HepG2 (cell line): ENCODE results near the gene SNX18.

Source experiments
- CCAR2 ChIP-seq: fragments of 200-400 bp; formaldehyde crosslinking; optimal IDR thresholded peaks from 2 replicates; pipeline ENCODE3; 2018; ENCODE audit warnings: low read depth, mild to moderate bottlenecking, low read length, moderate library complexity
- MYC ChIP-seq: sonication (generic); formaldehyde crosslinking; IDR thresholded peaks from 2 replicates; pipeline ENCODE4 v1.9.0; 2021; ENCODE audit warnings: missing genetic modification reagents, borderline replicate concordance
- POLR2AphosphoS5 ChIP-seq: IDR thresholded peaks from 2 replicates; pipeline ENCODE4 v1.6.1; 2012; ENCODE audit warnings: low read depth, low read length
- ZNF331 ChIP-seq: sonication (generic); formaldehyde crosslinking; IDR thresholded peaks from 2 replicates; pipeline ENCODE4 v1.4.0; 2020; ENCODE audit warnings: missing genetic modification reagents
- TF ChIP-seq, protein P1 (sequence below): sonication (generic); formaldehyde crosslinking; IDR thresholded peaks from 2 replicates; pipeline ENCODE4 v1.9.0; 2021; ENCODE audit warnings: missing genetic modification reagents, mild to moderate bottlenecking, borderline replicate concordance
- TF ChIP-seq, protein P2 (sequence below): sonication (generic); formaldehyde crosslinking; IDR thresholded peaks from 2 replicates; pipeline ENCODE4 v1.5.0; 2020; ENCODE audit warnings: mild to moderate bottlenecking, missing genetic modification reagents, moderate library complexity
- TF ChIP-seq, protein P3 (sequence below): conservative IDR thresholded peaks from 2 replicates; pipeline ENCODE4 v1.6.1; 2018; ENCODE audit warnings: missing genetic modification reagents

DNA sequence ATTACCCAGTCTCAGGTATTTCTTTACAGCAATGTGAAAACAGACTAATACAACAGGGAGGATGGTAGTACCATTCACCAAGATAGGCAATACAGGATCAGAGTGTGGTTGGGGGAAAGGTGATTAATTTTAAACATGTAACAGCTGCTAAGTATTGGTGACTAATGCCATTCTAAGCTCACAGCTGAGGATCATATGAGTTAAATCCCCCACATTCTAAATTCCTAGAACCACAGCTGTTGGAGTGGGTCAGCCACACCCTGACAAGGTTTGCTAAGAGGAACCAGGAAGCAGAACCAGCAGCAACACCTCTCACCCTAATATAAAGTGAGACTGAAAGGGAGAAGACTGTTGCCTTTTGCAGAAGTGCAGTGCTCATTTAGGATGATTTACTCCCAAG, 37.3 kb upstream of the SNX18 start:
- TF ChIP-seq POLR2AphosphoS5: no peak
- TF ChIP-seq, protein P1, sequence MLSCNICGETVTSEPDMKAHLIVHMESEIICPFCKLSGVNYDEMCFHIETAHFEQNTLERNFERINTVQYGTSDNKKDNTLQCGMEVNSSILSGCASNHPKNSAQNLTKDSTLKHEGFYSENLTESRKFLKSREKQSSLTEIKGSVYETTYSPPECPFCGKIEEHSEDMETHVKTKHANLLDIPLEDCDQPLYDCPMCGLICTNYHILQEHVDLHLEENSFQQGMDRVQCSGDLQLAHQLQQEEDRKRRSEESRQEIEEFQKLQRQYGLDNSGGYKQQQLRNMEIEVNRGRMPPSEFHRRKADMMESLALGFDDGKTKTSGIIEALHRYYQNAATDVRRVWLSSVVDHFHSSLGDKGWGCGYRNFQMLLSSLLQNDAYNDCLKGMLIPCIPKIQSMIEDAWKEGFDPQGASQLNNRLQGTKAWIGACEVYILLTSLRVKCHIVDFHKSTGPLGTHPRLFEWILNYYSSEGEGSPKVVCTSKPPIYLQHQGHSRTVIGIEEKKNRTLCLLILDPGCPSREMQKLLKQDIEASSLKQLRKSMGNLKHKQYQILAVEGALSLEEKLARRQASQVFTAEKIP (CRISPR knock-in tag): no peak
- TF ChIP-seq, protein P2, sequence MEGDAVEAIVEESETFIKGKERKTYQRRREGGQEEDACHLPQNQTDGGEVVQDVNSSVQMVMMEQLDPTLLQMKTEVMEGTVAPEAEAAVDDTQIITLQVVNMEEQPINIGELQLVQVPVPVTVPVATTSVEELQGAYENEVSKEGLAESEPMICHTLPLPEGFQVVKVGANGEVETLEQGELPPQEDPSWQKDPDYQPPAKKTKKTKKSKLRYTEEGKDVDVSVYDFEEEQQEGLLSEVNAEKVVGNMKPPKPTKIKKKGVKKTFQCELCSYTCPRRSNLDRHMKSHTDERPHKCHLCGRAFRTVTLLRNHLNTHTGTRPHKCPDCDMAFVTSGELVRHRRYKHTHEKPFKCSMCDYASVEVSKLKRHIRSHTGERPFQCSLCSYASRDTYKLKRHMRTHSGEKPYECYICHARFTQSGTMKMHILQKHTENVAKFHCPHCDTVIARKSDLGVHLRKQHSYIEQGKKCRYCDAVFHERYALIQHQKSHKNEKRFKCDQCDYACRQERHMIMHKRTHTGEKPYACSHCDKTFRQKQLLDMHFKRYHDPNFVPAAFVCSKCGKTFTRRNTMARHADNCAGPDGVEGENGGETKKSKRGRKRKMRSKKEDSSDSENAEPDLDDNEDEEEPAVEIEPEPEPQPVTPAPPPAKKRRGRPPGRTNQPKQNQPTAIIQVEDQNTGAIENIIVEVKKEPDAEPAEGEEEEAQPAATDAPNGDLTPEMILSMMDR (CRISPR knock-in tag): no peak
- TF ChIP-seq ZNF331: no peak
- TF ChIP-seq MYC (CRISPR knock-in tag): no peak
- TF ChIP-seq CCAR2: no peak
- TF ChIP-seq, protein P3, sequence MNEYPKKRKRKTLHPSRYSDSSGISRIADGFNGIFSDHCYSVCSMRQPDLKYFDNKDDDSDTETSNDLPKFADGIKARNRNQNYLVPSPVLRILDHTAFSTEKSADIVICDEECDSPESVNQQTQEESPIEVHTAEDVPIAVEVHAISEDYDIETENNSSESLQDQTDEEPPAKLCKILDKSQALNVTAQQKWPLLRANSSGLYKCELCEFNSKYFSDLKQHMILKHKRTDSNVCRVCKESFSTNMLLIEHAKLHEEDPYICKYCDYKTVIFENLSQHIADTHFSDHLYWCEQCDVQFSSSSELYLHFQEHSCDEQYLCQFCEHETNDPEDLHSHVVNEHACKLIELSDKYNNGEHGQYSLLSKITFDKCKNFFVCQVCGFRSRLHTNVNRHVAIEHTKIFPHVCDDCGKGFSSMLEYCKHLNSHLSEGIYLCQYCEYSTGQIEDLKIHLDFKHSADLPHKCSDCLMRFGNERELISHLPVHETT (CRISPR knock-in tag): no peak
